ENCODE data around the gene SEL1L3. TPM values are rescaled to one million over a fixed set of nuclear protein-coding genes. Genes with fewer than 3 reads are reported as not detected.

Gene SEL1L3
- polyA plus RNA-seq, 1 of the 3 experiments (the other 2 are of a cell fraction), result 2.2 TPM

DNA sequence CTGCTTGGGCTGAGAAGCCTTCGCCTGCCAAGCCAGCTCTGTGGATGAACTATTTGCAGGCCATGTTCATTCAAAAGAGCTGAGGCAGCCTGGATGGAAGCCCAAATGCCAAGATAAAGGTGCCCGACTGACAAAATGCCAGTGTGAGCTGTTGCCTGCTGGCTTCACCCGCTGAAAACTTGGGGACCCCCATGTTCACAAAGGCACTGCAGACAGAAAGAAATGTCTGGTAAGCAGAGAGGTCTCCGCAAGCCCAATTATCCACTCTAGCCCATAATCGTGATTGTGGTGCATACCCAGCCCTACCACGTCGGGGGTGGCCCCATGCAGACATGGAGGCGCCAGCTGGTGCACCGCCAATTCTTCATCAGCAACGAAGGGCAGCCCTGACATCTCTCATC, 38.2 kb upstream of the SEL1L3 start:
- Histone ChIP-seq H3K4me1 (ENCODE audit: control insufficient read depth in 1 of 2, insufficient read depth in 2 of 2, low read depth in 1 of 2, low read length in 1 of 2) (0 out of 4 replicates have a peak, but pooled peaks cover 0 to 6% of the 10 kb centered on the region in 2 experiments), H4K20me1 (ENCODE audit: insufficient read depth) (no peaks in the 10 kb centered on the region), H3K9me2 (no peaks in the 10 kb centered on the region), H3F3A (replicated peaks; ENCODE audit: insufficient read depth) (peaks cover 4% of the 10 kb centered on the region), H3K4me3 (ENCODE audit: low read depth in 2 of 2, low read length in 1 of 2) (no peak overlapping the region), H3K36me3 (replicated peaks in 1 of 2; ENCODE audit: control insufficient read depth in 1 of 2, insufficient read depth in 2 of 2, low read length in 1 of 2) (no peaks in the 10 kb centered on the region), H3K27ac (ENCODE audit: low read depth in 2 of 2, low read length in 1 of 2) (no peak overlapping the region), H3K79me2 (ENCODE audit: insufficient read depth) (no peaks in the 10 kb centered on the region), H3K27me3 (ENCODE audit: insufficient read depth) (no peaks in the 10 kb centered on the region), H3K4me2 (no peak overlapping the region), H2AFZ (ENCODE audit: low read depth) (no peak overlapping the region), H3K9me3 (no peaks in the 10 kb centered on the region), H3K9ac (no peak overlapping the region)
- TF ChIP-seq FOXJ3 (CRISPR knock-in tag; IDR thresholded peaks at IDR 0.05), result no peak
- TF ChIP-seq, protein P1, sequence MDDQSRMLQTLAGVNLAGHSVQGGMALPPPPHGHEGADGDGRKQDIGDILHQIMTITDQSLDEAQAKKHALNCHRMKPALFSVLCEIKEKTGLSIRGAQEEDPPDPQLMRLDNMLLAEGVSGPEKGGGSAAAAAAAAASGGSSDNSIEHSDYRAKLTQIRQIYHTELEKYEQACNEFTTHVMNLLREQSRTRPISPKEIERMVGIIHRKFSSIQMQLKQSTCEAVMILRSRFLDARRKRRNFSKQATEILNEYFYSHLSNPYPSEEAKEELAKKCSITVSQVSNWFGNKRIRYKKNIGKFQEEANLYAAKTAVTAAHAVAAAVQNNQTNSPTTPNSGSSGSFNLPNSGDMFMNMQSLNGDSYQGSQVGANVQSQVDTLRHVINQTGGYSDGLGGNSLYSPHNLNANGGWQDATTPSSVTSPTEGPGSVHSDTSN (IDR thresholded peaks at IDR 0.05), result no peak
- TF ChIP-seq EZH2phosphoT487 (IDR thresholded peaks at IDR 0.05; ENCODE audit: borderline replicate concordance, low read depth), result no peak
- TF ChIP-seq MXI1 (IDR thresholded peaks at IDR 0.05; ENCODE audit: low read depth, low read length), result no peak
- no peak for TF ChIP-seq REST (IDR thresholded peaks at IDR 0.05; ENCODE audit: low read depth, low read length)
- TF ChIP-seq SMC3 (IDR thresholded peaks at IDR 0.05; ENCODE audit: low read depth, low read length), result no peak
- no peak for TF ChIP-seq FOXM1 (IDR thresholded peaks at IDR 0.05; ENCODE audit: low read depth)
- TF ChIP-seq GATA2 (CRISPR knock-in tag; IDR thresholded peaks at IDR 0.05), result no peak
- no peak for TF ChIP-seq JUND (IDR thresholded peaks at IDR 0.05)
- TF ChIP-seq SIN3A (IDR thresholded peaks at IDR 0.05; ENCODE audit: borderline replicate concordance, low read depth, low read length), result no peak
- TF ChIP-seq, protein P2, sequence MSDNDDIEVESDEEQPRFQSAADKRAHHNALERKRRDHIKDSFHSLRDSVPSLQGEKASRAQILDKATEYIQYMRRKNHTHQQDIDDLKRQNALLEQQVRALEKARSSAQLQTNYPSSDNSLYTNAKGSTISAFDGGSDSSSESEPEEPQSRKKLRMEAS (IDR thresholded peaks at IDR 0.05; ENCODE audit: low read depth), result no peak
- no peak for TF ChIP-seq RCOR1 (IDR thresholded peaks at IDR 0.05; ENCODE audit: low read length)
- TF ChIP-seq FOSL2 (IDR thresholded peaks at IDR 0.05; ENCODE audit: borderline replicate concordance, low read depth), result no peak
- no peak for TF ChIP-seq RAD21 (IDR thresholded peaks at IDR 0.05; ENCODE audit: low read length)
- TF ChIP-seq, protein P3, sequence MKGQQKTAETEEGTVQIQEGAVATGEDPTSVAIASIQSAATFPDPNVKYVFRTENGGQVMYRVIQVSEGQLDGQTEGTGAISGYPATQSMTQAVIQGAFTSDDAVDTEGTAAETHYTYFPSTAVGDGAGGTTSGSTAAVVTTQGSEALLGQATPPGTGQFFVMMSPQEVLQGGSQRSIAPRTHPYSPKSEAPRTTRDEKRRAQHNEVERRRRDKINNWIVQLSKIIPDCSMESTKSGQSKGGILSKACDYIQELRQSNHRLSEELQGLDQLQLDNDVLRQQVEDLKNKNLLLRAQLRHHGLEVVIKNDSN (IDR thresholded peaks at IDR 0.05; ENCODE audit: borderline replicate concordance, low read depth), result no peak
- no peak for TF ChIP-seq RXRA (IDR thresholded peaks at IDR 0.05; ENCODE audit: borderline replicate concordance, low read depth)
- TF ChIP-seq USF2 (IDR thresholded peaks at IDR 0.05; ENCODE audit: borderline replicate concordance, low read depth, low read length), result no peak
- no peak for TF ChIP-seq TAF1 (IDR thresholded peaks at IDR 0.05; ENCODE audit: borderline replicate concordance, low read depth, low read length)
- no peak for TF ChIP-seq CTCF (IDR thresholded peaks at IDR 0.05)
- DNase-seq, result no peak
- WGBS (ENCODE audit: low lambda C conversion rate), result 65% methylated on average over 10 of the region's 10 CpGs
- ChIA-PET CTCF (interaction anchor here (0.7 to 1.0 kb wide), 2 partner anchors 10 to 22 kb away, joined by 3 read pairs; no protein-coding TSS in a partner anchor), POLR2A (no interaction called here)
